ENCODE measurements around the gene BOC.
A peak's percentile ranks its signal among the peaks of the same experiment; 100 is the strongest.

The BOC gene

DNA sequence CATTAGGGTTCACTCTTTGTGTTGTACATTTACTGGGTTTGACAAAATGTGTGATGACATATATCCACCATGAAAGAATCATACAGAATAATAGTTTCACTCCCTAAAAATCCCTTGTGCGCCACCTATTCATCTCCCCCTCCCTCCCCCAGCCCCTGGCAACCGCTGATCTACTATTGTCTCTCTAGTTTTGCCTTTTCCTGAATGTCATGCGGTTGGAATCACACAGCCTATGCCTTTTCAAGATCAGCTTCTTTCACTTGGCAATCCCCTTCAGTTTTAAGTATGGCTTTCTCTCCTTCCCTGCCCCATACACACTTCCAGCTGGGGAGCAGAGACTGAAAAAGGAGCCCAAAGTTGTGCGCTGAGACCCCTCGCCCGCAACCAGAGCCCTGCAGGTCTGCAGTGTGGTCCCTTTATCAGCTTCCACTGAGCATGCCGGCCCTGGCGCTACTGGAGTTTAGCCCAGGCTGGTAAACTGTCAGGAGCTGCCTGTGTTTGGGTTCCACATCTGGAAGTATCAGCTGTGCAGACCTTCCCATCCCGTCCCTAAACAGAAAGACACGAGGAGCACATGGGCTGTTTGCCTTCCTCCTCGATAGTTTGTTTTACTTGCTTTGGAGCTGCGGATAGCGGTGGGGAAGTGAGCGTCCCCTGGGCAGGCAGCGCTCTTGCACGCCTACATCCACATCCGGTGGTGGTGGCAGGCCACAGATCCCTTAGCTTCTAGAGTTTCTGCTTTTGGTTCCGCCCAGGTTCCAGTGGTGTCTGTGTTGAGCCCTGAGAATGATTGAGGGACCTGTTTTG is 12.3 kb downstream of the BOC start:
- no peak for DNase-seq

DNA sequence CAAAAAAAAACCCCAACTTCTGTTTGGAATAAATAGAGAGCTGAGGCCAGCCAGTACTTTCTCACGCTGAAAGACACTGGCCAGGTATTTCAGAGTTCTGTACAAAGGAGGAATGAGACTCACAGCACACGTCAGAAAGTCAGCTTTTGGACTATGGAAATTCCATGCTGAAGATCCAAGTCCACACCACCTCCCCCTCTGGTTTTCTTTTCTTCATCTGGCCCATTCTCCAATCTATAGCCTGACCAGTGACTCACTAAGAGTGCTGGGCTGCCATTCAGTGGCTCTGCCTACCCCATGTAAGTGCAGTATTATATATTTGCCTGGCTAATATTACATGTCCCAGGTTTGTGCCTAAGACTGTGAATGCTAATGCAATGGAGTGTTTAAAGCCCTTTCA is 13.9 kb downstream of the BOC start:
- no peak for DNase-seq

DNA sequence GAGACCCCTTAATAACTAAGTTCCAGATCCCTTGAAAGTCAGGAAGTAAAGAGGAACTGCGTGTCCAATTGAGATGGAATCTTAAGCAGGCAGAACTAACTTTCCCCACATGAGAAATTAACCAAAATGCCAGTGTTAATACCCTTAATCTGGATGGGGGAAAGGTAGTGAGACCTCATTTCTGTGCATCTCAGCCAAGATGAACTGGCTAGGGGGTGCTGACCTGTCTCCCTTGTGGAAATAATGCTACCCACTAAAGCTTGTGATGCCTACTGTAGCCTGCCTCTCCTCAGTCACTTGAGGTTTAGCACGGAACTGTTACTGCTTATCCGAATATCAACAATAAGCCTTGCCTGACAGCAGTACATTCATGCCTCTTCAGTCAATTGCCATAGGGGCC is 15.1 kb downstream of the BOC start:
- no peak for DNase-seq

DNA sequence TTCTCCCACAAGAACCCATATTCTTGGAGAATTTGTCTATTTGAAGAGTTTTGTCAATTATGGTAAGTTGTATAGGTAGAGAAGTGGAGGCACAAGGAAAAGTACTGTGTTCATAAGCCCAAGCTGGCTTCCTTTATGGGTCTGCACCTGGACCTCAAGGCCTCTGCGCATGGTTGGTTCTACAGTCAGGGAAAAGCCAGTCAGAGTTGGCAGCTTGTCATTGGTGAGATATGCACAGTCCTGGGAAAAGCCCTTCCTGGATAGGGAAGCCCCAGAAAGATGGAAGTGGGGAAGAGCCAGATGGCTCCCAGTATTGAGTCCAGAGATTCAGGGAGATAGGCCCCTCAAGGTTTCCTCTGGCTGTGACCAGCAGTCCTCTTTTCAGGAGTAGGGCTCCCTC is 15.8 kb downstream of the BOC start:
- DNase-seq: peak in 1 of 2 experiments; percentile 41

DNA sequence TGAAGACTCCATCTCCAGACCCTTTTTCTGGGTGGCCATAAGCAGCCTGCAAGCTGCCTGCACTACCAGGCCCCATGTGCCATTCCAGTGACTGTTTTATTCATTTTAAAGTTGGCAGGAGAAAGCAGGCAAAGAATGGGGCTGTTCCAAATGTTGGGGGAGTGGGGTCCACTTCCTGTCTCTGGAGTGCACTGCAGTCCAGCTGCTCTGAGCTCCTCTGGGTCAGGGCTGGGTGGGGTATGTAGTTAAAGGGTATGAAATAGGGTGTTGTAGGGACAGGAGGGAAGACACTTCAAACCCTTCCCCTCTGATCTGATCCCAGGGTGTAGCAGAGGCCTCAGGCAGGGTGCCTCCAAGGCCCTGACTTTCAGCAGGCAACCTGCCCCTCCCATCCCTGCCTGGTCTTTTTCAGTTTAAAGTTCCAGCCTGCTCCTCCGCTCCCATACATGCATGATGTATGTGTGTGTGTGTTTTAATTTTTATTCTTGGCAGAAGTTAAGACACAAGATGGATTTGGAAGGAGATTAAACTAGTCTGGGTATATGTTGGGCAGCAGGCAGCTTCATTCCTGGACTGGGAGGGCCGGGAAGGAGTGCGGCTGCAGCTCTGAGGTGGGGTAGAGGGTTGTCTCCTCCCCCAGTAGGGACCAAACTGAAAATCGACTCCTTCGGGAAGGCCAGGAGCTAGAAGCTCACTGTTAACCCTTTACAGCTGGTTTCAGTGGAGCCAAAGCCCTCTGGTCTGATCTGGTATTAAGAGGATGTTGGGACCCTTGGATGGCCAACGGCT is 17.3 kb downstream of the BOC start:
- DNase-seq: no peak

DNA sequence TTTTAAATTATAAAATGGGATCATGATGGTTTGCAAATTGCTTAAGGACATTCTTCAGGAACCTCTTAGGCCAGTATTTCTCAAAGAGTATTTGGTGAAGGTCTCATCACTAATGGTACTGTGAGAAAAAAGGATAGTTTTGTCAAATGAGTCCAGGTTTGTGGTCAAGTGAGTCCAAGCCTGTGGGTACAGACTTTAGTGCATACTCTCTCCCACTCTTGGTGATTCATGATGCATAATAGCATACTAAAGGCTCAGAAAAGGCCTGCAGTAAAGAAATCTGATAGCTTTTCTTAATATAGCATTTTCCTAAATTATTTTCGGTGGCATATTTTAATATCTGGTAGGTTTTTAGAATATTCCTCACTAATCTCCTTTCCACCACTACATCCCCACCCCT is 20.0 kb downstream of the BOC start:
- no peak for DNase-seq

DNA sequence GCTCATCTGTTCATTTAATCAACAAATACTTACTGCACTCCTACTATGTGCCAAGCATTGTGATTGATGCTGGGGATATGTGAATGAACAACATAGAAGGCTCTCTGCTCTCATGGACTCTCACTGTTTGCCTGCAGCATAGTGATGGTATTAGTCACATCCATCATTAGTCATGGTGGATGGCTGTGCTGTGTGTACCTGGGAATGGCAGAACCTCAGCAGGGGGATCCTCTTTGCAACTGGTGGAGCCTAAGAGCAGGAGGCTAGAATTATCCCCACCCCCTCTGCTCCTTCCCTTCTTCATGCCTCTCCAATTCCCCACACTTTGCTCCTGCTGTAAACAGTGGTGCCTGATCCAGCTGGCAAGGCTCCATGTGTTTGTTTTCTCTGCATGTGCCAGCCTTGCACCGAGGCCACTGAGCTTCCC is 20.5 kb downstream of the BOC start:
- DNase-seq: peak; percentile 79 to 88

DNA sequence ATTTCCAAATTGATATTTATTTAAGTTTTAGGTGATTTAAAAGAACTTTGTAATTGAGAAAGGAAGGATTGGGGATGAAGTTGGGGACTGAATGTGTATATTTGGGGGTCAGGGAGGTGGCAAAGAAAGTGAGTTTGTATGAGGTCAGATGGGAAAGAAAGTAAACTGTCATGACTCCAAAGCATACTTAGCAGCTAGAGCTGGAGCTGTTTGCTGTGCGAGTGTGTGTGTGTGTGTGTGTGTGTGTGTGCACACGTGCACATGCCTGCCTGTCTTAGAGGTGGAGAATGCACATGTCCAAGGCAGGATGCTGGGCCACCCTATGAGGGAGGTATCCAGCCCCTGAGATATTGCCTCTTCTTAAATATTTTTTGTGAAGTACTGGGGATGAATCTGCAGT is 21.0 kb downstream of the BOC start:
- no peak for DNase-seq

DNA sequence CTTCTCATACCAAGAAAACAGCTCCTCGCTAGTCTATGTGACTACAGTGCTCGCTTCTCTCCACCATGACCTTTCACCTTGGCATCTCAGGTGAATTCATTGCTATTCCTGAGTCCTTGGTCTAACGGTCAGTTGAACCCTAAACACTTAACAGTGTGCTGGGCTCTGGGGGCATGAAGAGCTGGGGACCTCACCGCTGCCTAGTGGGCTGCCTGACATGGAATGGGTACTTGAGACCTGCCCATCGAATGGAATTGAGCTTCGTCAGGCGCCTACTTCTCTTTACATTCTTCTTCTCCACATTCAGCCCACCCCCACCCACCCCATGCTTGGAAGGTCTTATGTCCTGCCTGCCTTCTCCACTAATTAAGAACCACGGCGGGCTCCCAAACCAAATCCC is 22.1 kb downstream of the BOC start:
- DNase-seq: no peak

DNA sequence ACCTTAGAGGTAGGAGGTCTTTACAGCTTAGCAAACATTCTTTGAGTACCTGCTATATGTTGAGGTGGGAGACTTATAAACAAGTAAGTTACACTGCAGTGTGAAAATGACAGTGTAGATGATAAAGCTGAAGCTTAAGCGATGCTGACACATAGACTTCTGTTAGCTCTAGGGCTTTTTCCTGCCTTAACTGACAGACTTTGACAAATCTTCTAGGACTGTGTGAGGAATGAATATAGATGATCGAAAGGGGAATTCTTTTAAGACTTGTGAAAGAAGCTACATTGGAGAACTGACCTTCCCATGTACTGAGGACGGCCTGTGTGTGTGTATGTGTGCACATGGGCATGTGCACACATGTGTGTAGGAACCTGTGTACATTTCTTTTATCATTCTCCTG is 22.7 kb downstream of the BOC start:
- DNase-seq: no peak

DNA sequence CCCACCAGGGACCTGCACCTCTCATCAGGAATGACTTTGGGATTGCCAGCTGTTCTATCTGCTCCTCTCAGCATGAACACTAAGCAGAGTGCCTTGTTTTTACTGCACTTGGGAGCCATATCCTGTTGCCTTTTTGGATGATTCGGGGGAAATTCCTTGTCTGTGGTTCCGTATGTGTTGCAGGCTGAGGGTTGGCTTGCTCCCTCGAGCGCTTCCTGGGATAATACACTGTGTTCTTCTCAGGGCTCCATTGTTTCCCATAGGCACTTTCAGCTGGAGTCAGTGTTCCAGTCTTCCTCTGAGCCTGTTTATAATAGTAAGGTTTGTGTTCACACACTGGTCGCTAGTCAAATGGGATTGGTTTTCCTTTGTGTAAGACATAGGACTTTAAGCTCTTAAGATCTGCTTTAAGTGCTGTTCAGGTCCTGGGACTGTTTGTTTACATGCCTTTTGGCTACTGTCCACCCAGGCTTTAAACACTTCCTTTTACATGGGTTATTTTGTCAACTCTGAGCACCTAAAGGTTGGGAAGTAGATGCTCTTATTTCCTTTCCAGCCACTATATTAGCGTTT is 23.4 kb downstream of the BOC start:
- no peak for DNase-seq

DNA sequence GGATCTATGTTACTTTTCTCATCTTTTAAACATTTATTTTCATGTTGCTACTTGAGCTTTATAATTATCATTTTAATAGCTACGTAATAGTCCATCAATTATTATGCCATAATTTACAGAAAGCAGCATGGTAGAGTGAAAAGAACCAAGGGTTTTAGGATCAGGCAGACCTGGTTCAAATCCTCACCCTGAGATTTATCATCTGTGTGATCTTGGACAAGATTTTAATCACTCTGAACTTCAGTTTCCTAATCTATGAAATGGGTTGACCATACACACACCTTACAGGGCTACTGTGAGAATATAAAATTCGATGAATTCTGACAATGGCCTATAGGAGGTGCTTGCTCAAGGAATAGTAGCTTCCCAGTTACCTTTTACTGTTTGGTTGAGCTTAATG is 27.1 kb downstream of the BOC start:
- DNase-seq: no peak

DNA sequence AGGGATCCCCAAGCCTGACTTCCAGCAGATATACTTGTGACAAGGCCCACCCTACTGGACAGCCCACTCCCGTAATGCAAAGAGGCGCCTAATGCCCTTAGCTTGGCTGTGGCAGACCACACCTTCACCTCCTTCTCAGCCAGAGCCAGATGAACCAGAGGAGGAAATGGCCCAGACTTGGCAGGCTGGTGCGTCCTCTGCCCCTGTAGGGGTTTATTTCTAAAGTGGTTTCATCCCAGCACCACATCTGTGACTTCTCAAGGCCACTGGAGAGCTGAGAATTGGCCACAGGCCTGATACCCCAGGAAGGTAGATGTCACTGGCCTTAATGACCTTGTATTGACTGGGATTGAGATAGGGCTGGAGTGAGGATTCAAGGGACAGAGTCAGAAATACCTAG is 29.5 kb downstream of the BOC start:
- no peak for DNase-seq

DNA sequence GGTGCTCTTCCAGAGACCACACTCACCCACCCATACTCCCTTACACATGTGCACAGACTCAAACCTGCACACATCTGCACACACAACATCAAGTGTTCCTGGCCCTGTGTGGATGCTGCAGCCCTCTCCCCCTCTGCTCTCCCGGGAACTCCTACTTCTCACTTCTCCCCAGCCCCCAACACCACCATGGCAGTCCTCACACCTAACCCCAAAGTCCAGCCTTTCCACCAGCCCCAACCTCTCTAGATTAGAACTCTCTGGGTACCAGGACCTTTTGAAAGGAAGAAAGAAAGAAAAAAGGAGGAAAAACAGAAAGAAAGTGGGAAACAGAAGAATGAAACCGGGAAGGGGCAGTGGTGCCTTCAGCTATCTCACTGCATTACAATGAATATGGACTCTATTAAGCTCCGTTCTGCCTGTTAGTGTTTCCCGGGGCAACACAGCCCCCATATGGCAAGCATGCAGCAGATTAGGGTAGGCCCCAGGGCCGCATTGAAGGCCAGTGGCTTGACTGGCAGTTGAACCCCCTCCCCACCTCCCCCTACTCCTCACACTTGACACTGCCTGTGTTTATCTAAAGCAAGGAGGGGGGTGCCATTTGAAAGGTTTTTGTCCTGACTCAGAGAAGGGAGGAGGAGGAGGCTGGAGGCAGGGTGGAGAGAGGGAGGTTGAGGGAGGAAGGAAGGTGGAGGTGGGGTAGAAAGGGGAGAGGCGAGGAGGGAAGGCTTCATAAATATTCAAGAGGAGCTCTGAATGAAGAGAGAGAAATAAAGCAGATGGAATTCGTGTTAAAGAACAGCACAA is 30.1 kb downstream of the BOC start:
- DNase-seq: no peak

DNA sequence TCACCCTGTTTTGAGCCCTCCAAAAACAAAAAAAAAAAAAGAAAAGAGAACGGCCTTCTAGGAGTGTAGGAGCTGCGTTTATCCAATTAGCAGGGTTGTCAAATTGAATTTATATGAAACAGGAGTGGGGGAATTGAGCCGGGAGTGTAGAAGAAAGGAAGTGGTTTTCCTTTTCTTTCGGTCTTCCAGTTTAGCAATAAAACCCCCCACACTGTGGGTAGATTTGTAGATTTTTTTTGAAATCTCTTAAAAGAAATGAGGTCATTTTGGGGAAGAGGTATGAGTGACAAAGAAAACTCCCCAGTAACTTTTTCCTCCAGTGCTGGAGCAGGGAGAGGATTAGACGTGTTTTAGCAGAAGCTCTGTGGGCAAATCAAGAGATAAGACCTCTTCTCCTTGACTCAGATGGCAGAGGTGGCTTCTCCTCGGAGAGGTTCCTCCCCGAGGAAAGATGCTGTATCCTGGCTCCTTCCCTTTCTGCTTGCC is 30.8 kb downstream of the BOC start:
- DNase-seq: no peak

DNA sequence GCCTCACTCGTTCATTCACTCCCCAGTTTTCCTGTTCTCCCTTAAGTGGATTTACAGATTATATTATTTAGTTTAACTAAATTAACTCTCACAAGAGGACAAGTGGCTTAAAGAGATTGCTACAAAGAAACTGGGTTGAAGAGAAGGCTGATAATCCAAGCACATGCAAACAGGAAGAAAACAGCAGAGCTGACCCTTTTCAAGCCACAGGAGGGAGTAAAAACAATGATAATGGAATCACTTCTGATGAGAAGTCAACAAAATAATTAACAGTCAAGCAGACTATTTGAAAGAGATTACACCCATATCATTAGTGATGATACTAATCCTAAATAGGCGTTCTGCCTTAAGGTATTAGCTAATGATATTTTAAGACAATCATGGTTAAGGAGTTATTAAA is 31.7 kb downstream of the BOC start:
- DNase-seq: no peak

DNA sequence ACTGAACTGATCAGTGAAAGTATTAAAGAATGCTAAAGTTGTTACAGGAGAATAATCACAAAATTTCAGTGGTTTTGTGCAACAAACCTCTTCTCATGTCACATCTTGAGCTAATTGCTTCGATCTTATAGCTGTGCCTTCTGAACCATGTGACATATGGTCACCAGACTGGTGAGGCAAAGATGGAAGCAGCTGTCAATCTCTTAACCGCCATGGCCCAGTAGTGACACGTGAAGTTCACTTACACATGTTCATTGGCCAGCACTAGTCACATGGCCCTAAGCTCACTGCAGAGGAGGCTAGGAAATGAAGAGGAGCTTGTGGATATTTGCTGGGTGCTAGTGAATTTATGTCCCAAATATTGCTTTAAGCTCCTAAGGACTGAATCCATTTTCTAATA is 32.5 kb downstream of the BOC start:
- peak in 1 of 2 experiments; percentile 37 for DNase-seq

DNA sequence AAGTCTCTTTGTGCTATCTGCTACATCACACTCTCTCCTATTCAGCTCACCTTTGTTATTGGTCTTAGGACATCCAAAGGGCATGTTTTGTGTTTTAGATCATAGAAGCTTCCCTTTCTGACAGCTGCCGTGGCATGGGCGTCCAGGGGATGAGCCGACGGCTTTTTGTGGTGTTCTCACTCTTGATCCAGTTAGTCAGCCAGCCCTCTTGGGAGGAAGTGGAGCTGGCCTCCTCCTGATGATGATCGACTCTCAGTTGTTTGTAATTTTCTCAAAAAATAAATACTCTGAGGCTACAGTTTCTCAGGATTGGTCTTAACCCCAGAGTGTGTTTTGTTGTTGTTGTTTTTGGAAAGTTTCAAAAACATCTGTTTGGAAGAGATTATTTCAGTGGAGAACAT is 34.4 kb downstream of the BOC start:
- no peak for DNase-seq

DNA sequence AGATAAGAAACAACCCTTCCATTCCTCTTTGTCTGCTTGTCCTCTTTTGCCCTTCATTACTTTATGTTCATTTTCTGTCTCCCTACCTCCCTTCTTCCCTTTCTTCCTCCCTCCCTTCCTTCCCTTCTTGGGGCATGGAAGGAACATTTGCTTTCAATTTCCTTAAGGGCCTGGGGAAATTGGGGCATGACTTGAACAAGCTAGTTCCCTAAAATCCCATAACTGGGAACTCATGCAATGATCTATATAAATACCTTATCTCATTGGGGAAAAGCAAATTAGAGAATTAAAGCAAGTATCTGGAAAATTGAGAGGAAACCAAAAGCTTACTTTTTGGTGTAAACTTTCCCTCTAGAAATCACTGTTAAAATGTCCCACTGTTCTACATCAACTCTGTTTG is 35.7 kb downstream of the BOC start:
- DNase-seq: no peak

DNA sequence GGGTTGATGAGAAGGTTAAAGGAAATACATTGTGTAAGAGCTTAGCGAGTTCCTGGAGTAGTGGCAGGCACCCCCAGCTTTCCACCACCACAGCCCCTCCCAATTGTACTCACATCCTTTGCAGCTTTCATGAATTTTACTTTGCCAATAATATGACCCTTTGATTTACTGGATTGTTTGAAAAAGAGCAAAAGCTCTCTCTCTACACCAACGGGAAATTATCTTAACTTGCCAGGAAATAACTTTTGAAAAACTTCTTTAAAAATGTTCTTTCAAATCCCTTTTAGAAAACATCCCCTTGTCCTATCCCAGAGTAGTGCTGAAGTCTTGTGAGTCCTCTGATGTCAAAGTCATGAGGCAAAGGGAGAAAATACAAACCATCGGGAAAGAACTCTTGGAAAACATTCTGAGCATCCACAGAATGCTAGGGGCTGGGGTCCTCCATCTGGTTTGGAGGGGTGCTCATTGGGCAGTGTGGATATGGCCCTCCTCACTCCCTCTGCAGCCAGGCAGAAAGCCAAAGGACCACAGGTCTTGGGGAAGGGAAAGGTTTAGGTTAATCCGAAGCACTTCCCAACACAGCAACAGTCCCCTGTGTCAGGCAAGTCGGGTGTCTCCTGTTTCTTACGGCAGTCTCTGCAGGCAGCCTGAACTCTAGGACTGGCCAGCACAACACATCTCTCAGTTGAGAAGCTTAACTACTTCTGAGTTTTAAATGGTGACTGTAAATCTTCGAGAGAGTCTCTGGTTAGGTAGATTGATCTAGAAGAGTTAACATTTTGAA is 36.5 kb downstream of the BOC start:
- no peak for DNase-seq

DNA sequence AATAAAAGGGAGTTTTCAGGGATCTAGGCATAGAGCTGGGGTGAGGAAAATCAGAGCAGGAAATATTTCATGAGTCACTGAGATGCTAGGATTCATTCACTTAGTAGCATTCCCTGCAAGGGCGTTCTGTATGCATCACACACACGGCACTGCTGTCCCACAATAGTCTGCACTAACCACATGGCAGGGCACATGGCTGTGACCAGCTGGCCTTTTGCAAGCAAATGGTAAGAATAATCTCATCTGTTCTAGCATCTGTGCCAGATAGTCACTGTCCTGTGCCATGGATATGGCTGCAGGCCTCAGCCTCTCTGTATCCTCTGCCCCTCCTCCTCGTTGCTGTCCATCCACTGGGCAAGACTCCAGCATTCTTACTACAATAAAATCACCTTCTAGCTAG is 37.8 kb downstream of the BOC start:
- DNase-seq: peak in 1 of 2 experiments; percentile 71

DNA sequence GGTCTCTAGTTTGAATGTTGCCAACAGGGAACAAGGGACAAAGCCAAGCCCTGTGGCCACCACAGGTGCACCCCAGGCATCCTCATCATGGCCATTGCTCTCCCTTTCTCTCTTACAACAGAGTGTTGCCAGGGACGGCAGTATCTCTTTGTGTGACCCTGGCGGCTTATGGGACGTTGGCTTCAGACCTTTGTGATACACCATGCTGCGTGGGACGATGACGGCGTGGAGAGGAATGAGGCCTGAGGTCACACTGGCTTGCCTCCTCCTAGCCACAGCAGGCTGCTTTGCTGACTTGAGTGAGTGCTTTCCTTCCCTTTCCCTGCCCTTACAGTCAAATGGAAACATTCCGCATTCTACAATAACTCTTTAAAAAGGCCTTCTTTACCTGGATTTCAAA is 38.2 kb downstream of the BOC start:
- DNase-seq: no peak
